Stimulated activated effector memory CD8-positive, alpha-beta T cell treated with anti-CD3 and anti-CD28 coated beads, Interleukin-12 subunit alpha, Interleukin-12 subunit beta, amount 100 ng/mL, for 72 hours (primary cell): ENCODE measurements around the gene CLPTM1L.

Source experiments
- ATAC-seq: fragments of 150-1000 bp; cut with Tn5 transposase; 2 replicates; pipeline ENCODE4 v1.10.0; 2021
- DNase-seq, 2 donors: peaks; one replicate each; pipeline ENCODE4 v3.0.0; 2021 to 2022; ENCODE audit warnings: low spot score in 2 of 2
- H3K27ac Mint-ChIP-seq: one replicate; pipeline ENCODE4 v1.8.0; 2022; ENCODE audit warnings: mild to moderate bottlenecking, mixed read lengths
- H3K36me3 Mint-ChIP-seq: one replicate; pipeline ENCODE4 v1.8.0; 2022; ENCODE audit warnings: mild to moderate bottlenecking, mixed read lengths
- H3K4me1 Mint-ChIP-seq: one replicate; pipeline ENCODE4 v1.8.0; 2022; ENCODE audit warnings: mixed read lengths
- H3K4me3 Mint-ChIP-seq: one replicate; pipeline ENCODE4 v1.8.0; 2022; ENCODE audit warnings: mild to moderate bottlenecking, mixed read lengths
- H3K9me3 Mint-ChIP-seq: one replicate; pipeline ENCODE4 v1.8.0; 2022; ENCODE audit warnings: mixed read lengths

CLPTM1L gene

DNA sequence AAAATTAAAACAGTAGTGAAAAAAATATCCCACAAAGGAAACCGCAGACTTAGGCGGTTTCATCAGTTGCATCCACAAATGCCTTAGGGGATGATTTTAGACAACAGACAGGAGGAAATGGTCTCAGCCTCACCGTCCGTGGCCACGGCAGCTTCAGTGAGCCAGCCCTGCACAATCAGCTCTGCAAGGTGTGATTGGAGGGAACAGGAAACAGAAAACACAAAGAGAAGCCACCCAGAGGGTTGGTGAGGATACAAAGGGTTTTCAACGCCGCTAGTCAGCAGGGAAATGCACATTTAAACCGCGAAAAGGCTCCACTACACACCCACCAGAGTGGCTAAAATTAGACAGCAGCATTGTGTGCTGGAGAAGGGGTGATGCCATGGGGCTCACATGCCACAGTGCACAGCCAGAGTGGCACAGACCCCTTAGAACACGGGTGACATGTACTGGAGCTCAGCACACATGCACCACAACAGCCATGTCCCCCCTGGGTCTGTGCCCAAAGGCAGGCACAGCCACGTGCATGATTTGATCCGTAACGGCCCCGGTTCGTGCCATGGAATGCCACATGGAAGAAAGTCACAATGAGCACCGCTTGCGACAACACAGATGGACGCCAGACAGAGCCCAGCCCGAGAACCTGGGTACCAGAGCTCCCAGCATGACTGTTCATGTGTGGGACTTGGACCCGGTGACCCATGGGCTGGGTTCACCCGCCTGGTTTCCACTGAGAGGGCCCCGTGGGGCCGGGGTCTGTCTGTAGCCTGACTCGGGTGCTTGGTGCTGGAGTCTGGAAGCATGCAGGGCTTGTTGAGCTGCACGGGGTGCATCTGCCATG lies 31.7 kb downstream of the CLPTM1L start:
- H3K27ac Mint-ChIP-seq, result peak overlapping the region; percentile 43
- ATAC-seq (peak; percentile 73), DNase-seq (peak in 1 of 2 donors; percentile 63)
- peaks cover 23% of the 10 kb centered on the region for H3K36me3 Mint-ChIP-seq
- H3K4me3 Mint-ChIP-seq, result peak overlapping the region; percentile 43
- no peaks in the 10 kb centered on the region for H3K9me3 Mint-ChIP-seq
- H3K4me1 Mint-ChIP-seq, result peaks cover 63% of the 10 kb centered on the region

DNA sequence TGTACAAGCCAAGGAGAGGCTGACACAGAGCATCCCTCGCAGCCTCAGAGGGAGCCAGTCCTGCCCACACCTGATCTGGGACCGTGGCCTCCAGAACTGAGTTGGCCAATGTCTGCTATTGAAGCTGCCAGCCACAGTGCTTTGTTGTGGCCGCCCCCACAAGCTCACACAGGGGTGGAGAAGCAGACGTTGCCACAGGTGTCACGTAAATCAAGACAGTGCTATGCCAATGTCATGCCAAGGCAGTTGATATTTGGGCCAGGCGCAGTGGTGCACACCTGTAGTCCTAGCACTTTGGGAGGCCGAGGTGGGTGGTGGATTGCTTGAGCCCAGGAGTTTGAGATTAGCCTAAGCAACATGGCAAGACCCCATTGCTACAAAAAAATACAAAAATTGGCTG lies 32.7 kb downstream of the CLPTM1L start:
- no peak for DNase-seq
- H3K27ac Mint-ChIP-seq, result no peak overlapping the region
- ATAC-seq, result peak; percentile 5

DNA sequence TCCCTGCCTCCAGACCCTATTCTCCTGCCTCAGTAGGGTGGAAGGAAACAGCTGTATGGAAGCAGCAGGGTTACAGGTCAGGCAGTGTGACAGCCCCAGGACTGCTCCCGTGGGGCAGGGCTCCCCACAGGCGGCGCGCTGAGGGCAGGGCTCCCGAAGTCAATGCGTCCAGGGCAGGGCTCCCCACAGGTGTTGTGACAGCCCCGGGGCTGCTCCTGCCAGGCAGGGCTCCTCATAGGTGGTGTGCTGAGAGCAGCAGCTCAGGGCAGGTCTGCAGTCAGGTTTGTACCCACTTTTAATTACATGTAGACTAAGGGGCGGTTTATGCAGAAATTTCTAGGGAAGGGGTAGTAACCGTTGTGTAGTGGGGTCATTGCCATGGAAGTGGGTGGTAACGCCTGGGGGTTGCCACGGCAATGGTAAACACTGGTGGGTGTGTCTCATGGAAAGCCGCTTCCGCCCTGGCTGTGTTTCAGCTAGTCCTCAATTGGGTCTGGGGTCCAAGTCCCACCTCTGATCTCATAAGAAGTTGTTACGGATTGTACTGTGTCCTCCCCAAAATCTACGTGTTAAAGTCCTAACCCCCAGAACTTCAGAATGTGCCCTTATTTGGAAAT lies 33.4 kb downstream of the CLPTM1L start:
- DNase-seq (no peak), ATAC-seq (no peak)
- no peaks in the 10 kb centered on the region for H3K9me3 Mint-ChIP-seq
- peaks cover 6% of the 10 kb centered on the region for H3K36me3 Mint-ChIP-seq
- H3K27ac Mint-ChIP-seq, result no peak overlapping the region
- H3K4me3 Mint-ChIP-seq, result no peak overlapping the region
- peaks cover 52% of the 10 kb centered on the region for H3K4me1 Mint-ChIP-seq

More for the DNA sequence above, 32.7 kb downstream of the CLPTM1L start:
- peaks cover 58% of the 10 kb centered on the region for H3K4me1 Mint-ChIP-seq
- H3K9me3 Mint-ChIP-seq, result no peaks in the 10 kb centered on the region
- H3K4me3 Mint-ChIP-seq, result peak overlapping the region; percentile 43
- peaks cover 13% of the 10 kb centered on the region for H3K36me3 Mint-ChIP-seq

- Mint-ChIP-seq H3K36me3 (peaks cover 5% of the 10 kb centered on the region), H3K27ac (no peak overlapping the region), H3K4me3 (no peak overlapping the region), H3K9me3 (no peaks in the 10 kb centered on the region), H3K4me1 (peaks cover 37% of the 10 kb centered on the region)
- DNase-seq, result no peak
- ATAC-seq, result no peak
These were observed 34.8 kb downstream of the CLPTM1L start for GRCh38 chr5:1310118-1310517.

- H3K27ac Mint-ChIP-seq, result no peak overlapping the region
- H3K4me1 Mint-ChIP-seq, result no peaks in the 10 kb centered on the region
- peaks cover 3% of the 10 kb centered on the region for H3K9me3 Mint-ChIP-seq
- no peak overlapping the region for H3K4me3 Mint-ChIP-seq
- H3K36me3 Mint-ChIP-seq, result peaks cover 3% of the 10 kb centered on the region
- DNase-seq, result no peak
- ATAC-seq, result no peak
These were observed 40.9 kb downstream of the CLPTM1L start for GRCh38 chr5:1304033-1304432.

DNA sequence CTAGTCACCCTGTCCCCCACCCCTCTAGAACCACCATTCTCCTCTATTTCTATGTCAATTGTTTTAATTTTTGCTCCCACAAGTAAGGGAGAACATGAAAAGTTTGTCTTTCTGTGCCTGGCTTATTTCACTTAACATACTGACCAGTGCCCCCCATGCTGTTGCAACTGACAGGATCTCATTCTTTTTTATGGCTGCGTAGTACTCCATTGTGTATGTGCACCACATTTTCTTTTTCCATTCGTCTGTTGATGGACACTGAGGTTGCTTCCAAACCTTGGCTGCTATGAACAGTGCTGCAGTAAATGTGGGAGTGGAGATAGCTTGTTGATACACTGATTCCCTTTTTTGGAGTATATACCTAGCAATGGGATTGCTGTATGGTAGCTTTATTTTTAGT lies 42.6 kb downstream of the CLPTM1L start:
- peaks cover 6% of the 10 kb centered on the region for H3K36me3 Mint-ChIP-seq
- no peak overlapping the region for H3K4me3 Mint-ChIP-seq
- H3K9me3 Mint-ChIP-seq, result peaks cover 3% of the 10 kb centered on the region
- no peak for DNase-seq
- H3K27ac Mint-ChIP-seq, result no peak overlapping the region
- ATAC-seq, result no peak
- H3K4me1 Mint-ChIP-seq, result no peaks in the 10 kb centered on the region

GRCh38 chr5:1300581-1301083 lies 44.3 kb downstream of the CLPTM1L start:
- Mint-ChIP-seq H3K9me3 (peaks cover 3% of the 10 kb centered on the region), H3K27ac (no peak overlapping the region), H3K4me3 (no peak overlapping the region), H3K4me1 (no peaks in the 10 kb centered on the region), H3K36me3 (peaks cover 6% of the 10 kb centered on the region)
- ATAC-seq (no peak), DNase-seq (no peak)

DNA sequence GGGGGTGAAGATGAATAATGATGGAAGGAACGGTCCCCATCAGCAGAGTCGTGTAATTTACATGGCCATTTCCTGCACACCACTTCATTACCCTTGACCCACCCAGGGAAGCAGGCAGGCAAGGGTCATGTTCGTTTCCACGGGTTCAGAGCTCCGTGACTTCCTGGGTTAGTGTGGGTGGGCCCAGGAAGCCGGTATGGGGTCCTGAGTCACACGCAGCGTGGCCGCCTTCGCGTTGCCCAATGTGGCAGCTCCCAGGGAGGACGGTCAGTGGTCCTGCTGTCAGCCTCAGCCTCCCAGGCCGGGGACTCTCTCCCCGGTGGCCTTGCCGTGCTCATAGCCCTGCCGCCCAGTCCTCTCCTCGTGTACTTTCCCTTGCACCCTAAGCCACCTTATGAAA lies 44.9 kb downstream of the CLPTM1L start:
- no peak overlapping the region for H3K4me3 Mint-ChIP-seq
- ATAC-seq (no peak), DNase-seq (no peak)
- H3K4me1 Mint-ChIP-seq, result no peaks in the 10 kb centered on the region
- peaks cover 6% of the 10 kb centered on the region for H3K36me3 Mint-ChIP-seq
- peaks cover 3% of the 10 kb centered on the region for H3K9me3 Mint-ChIP-seq
- no peak overlapping the region for H3K27ac Mint-ChIP-seq

DNA sequence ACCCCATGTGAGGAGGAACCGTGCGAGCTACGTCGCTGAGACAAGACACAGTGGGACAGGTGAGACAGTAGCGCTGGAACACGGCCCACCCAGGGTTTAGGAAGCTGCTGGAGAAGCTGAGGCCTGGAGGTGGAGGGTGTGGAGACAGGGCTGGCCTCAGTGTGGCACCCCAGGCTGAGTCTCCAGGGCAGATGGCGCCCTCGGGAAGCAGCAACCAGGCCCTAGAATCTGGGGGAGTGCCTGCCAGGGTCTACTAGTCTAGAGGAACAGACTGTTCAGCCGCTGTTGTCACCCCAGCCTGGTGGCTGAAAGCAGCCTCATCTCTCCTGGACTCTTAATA lies 45.4 kb downstream of the CLPTM1L start:
- H3K9me3 Mint-ChIP-seq, result peaks cover 3% of the 10 kb centered on the region
- H3K36me3 Mint-ChIP-seq, result peaks cover 6% of the 10 kb centered on the region
- H3K27ac Mint-ChIP-seq, result no peak overlapping the region
- no peak for ATAC-seq
- no peak for DNase-seq
- no peak overlapping the region for H3K4me3 Mint-ChIP-seq
- H3K4me1 Mint-ChIP-seq, result no peaks in the 10 kb centered on the region

- Mint-ChIP-seq H3K4me3 (no peak overlapping the region), H3K4me1 (no peaks in the 10 kb centered on the region), H3K9me3 (peaks cover 3% of the 10 kb centered on the region), H3K27ac (no peak overlapping the region), H3K36me3 (peaks cover 6% of the 10 kb centered on the region)
- ATAC-seq (no peak), DNase-seq (no peak)
These were observed 46.0 kb downstream of the CLPTM1L start for GRCh38 chr5:1298723-1299510.

DNA sequence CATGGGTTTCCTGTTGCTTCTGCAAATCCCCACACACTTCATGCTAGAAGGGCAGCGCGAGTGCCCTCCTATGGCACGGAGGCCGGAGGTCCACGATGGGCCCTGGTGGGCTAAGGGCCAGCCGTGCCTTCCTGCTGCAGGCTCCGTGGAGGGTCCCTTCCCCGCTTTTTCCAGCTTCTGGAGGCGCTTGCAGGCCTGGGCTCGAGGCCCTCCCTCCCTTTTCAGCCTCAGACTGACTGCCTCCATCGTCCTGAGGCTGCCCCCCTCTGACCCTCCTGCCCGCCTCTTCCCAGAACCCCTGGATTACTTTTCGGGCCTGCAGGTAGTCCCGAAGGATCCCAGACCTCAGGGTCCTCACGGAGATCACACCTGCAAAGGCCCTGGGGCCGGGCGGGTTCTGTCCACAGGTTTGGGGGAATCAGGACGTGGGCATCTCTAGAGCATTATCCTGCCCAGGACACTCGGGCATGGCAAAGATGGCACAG lies 46.8 kb downstream of the CLPTM1L start:
- H3K36me3 Mint-ChIP-seq, result peaks cover 6% of the 10 kb centered on the region
- no peak overlapping the region for H3K27ac Mint-ChIP-seq
- H3K4me1 Mint-ChIP-seq, result no peaks in the 10 kb centered on the region
- H3K9me3 Mint-ChIP-seq, result peaks cover 3% of the 10 kb centered on the region
- DNase-seq, result no peak
- ATAC-seq, result no peak
- H3K4me3 Mint-ChIP-seq, result no peak overlapping the region

- Mint-ChIP-seq H3K4me3 (no peak overlapping the region), H3K4me1 (no peaks in the 10 kb centered on the region), H3K36me3 (peaks cover 6% of the 10 kb centered on the region), H3K9me3 (peaks cover 2% of the 10 kb centered on the region), H3K27ac (no peak overlapping the region)
- no peak for ATAC-seq
- no peak for DNase-seq
These were observed 47.7 kb downstream of the CLPTM1L start for GRCh38 chr5:1297243-1297642.

DNA sequence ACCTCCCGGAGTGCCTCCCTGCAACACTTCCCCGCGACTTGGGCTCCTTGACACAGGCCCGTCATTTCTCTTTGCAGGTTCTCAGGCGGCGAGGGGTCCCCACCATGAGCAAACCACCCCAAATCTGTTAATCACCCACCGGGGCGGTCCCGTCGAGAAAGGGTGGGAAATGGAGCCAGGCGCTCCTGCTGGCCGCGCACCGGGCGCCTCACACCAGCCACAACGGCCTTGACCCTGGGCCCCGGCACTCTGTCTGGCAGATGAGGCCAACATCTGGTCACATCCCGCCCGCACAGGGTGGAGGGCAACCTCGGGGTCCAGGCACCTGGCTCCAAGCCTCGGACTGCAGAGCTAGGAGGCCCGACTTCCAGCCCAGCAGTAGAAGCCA lies 49.3 kb downstream of the CLPTM1L start:
- Mint-ChIP-seq H3K9me3 (no peaks in the 10 kb centered on the region), H3K36me3 (peaks cover 6% of the 10 kb centered on the region), H3K4me3 (no peak overlapping the region), H3K4me1 (no peaks in the 10 kb centered on the region), H3K27ac (no peak overlapping the region)
- DNase-seq, result no peak
- ATAC-seq, result no peak

DNA sequence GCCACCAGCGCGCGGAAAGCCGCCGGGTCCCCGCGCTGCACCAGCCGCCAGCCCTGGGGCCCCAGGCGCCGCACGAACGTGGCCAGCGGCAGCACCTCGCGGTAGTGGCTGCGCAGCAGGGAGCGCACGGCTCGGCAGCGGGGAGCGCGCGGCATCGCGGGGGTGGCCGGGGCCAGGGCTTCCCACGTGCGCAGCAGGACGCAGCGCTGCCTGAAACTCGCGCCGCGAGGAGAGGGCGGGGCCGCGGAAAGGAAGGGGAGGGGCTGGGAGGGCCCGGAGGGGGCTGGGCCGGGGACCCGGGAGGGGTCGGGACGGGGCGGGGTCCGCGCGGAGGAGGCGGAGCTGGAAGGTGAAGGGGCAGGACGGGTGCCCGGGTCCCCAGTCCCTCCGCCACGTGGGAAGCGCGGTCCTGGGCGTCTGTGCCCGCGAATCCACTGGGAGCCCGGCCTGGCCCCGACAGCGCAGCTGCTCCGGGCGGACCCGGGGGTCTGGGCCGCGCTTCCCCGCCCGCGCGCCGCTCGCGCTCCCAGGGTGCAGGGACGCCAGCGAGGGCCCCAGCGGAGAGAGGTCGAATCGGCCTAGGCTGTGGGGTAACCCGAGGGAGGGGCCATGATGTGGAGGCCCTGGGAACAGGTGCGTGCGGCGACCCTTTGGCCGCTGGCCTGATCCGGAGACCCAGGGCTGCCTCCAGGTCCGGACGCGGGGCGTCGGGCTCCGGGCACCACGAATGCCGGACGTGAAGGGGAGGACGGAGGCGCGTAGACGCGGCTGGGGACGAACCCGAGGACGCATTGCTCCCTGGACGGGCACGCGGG lies 49.9 kb downstream of the CLPTM1L start, which contains the start of gene TERT:
TSS of gene TERT (minus strand) at position 234 of the 815 bp plus-strand sequence. CDS start at position 155, 79 bp downstream.
- H3K9me3 Mint-ChIP-seq, result no peaks in the 10 kb centered on the region
- DNase-seq (no peak), ATAC-seq (peak; percentile 56)
- H3K36me3 Mint-ChIP-seq, result peaks cover 6% of the 10 kb centered on the region
- H3K4me1 Mint-ChIP-seq, result no peaks in the 10 kb centered on the region
- peak within 1 kb of the TSS; percentile 37 for H3K4me3 Mint-ChIP-seq
- no peak within 1 kb of the TSS for H3K27ac Mint-ChIP-seq
